Measurements from ENCODE around the gene SRD5A1. TPM values are rescaled to one million over a fixed set of nuclear protein-coding genes. Genes with fewer than 3 reads are reported as not detected.

The SRD5A1 gene
- total and polyA plus RNA-seq, 2 of the 8 experiments (the other 6 are each of a cell fraction or from before 2014, with no cell fraction given), result 34.7 to 42.4 TPM

- Histone ChIP-seq H3K79me2 (ENCODE audit: control insufficient read depth in 1 of 2, insufficient read depth in 2 of 2, low read length in 2 of 2) (peaks cover 10 to 52% of the 10 kb centered on the region in 2 experiments), H3K36me3 (ENCODE audit: control insufficient read depth in 2 of 4, insufficient read depth in 4 of 4, low read length in 3 of 4) (peaks cover 33 to 95% (median 70%) of the 10 kb centered on the region in 4 experiments)
- TF ChIP-seq KDM1A (IDR thresholded peaks at IDR 0.05; ENCODE audit: borderline replicate concordance, low read length) (no peak), SIN3A (conservative IDR thresholded peaks at IDR 0.05 in 1 of 2, IDR thresholded peaks at IDR 0.05 in 1 of 2; ENCODE audit: low read depth in 1 of 2, low read length in 2 of 2) (no peak), SP2 (IDR thresholded peaks at IDR 0.05; ENCODE audit: low read length) (no peak), YY1 (IDR thresholded peaks at IDR 0.05; ENCODE audit: low read depth, low read length) (no peak), GABPA (IDR thresholded peaks at IDR 0.05; ENCODE audit: borderline replicate concordance, insufficient read depth, low read length) (no peak), RNF2 (IDR thresholded peaks at IDR 0.05; ENCODE audit: borderline replicate concordance, low read depth, low read length, missing control alignments, poor library complexity, severe bottlenecking) (no peak), JUN (IDR thresholded peaks at IDR 0.05; ENCODE audit: low read depth, low read length) (no peak), NRF1 (IDR thresholded peaks at IDR 0.05; ENCODE audit: low read depth, low read length) (no peak), EZH2 (IDR thresholded peaks at IDR 0.05; ENCODE audit: low read depth, low read length, severe bottlenecking) (no peak), BACH1 (IDR thresholded peaks at IDR 0.05; ENCODE audit: low read length) (no peak), SIRT6 (IDR thresholded peaks at IDR 0.05; ENCODE audit: low read length) (no peak), TAF1 (IDR thresholded peaks at IDR 0.05; ENCODE audit: low read depth, low read length) (no peak)
Measured at GRCh38 chr5:6615034-6615815, 18.0 kb upstream of the SRD5A1 start.

More at GRCh38 chr5:6615034-6615815, 18.0 kb upstream of the SRD5A1 start:
- Histone ChIP-seq H4K20me1 (replicated peaks in 1 of 2; ENCODE audit: control insufficient read depth in 1 of 2, insufficient read depth in 2 of 2, low read length in 2 of 2) (peaks cover 17 to 37% of the 10 kb centered on the region in 2 experiments), H3K27me3 (replicated peaks in 1 of 4; ENCODE audit: control insufficient read depth in 3 of 4, extremely low read depth in 1 of 4, insufficient read depth in 3 of 4, low read length in 3 of 4) (no peaks in the 10 kb centered on the region), H2BK120ac (replicated peaks; ENCODE audit: low read depth, low read length) (no peak overlapping the region), H3K9ac (replicated peaks in 1 of 4; ENCODE audit: extremely low read depth in 1 of 4, low read depth in 3 of 4, low read length in 3 of 4) (no peak overlapping the region), H4K5ac (ENCODE audit: insufficient read length, low read depth, low read length) (no peak overlapping the region), H3K4me2 (ENCODE audit: insufficient read depth in 1 of 2, low read depth in 2 of 2, low read length in 2 of 2) (no peak overlapping the region), H3K18ac (ENCODE audit: extremely low read depth, low read length) (no peak overlapping the region), H3K79me1 (ENCODE audit: low read depth, low read length) (peaks cover 7% of the 10 kb centered on the region; the same call in 1 of the 2 replicates), H4K91ac (replicated peaks; ENCODE audit: insufficient read length, low read length) (no peak overlapping the region), H3K23ac (ENCODE audit: insufficient read length) (no peak overlapping the region), H3K23me2 (ENCODE audit: low read depth, low read length) (no peaks in the 10 kb centered on the region), H3K4me3 (ENCODE audit: extremely low read depth in 1 of 4, insufficient read depth in 2 of 4, low read depth in 3 of 4, low read length in 4 of 4) (no peak overlapping the region), H3K27ac (ENCODE audit: low read depth, low read length) (no peak overlapping the region), H4K8ac (ENCODE audit: extremely low read depth, insufficient read depth, low read length) (no peak overlapping the region; the same call in 1 of the 2 replicates), H2AK5ac (ENCODE audit: low read depth, low read length) (no peak overlapping the region), H3K4me1 (replicated peaks in 1 of 4; ENCODE audit: control insufficient read depth in 3 of 4, insufficient read depth in 4 of 4, low read length in 3 of 4) (no peaks in the 10 kb centered on the region), H2BK5ac (ENCODE audit: low read depth, low read length) (no peak overlapping the region), H2BK12ac (ENCODE audit: low read depth, low read length) (no peak overlapping the region), H3K4ac (replicated peaks; ENCODE audit: insufficient read length, low read depth, low read length) (no peak overlapping the region), H2AFZ (ENCODE audit: low read length) (no peak overlapping the region), H3K14ac (ENCODE audit: insufficient read length) (no peak overlapping the region), H2BK15ac (ENCODE audit: low read length) (no peak overlapping the region), H3K9me3 (ENCODE audit: insufficient read depth in 2 of 2, low read depth in 1 of 2, low read length in 1 of 2) (no peaks in the 10 kb centered on the region), H3K56ac (replicated peaks; ENCODE audit: insufficient read length, low read depth, low read length) (no peak overlapping the region), H2BK20ac (ENCODE audit: low read length) (no peak overlapping the region)
- ChIA-PET CTCF (ENCODE audit: partially characterized antibody) (interaction anchor here (0.8 to 1.2 kb wide), 2 partner anchors 13 to 18 kb away, joined by 3 to 4 read pairs; partner anchors contain the start of gene SRD5A1), POLR2A (ENCODE audit: partially characterized antibody) (interaction anchor here (0.6 to 1.8 kb wide), 4 partner anchors 10 to 67 kb away, joined by 3 to 6 read pairs (median 5); partner anchors contain the start of genes NSUN2 and SRD5A1)
- WGBS, 2 experiments (ENCODE audit: extremely low coverage in 1 of 2, insufficient coverage in 1 of 2, insufficient read length in 1 of 2, insufficient replicate concordance in 2 of 2, low coverage in 1 of 2, low lambda C conversion rate in 2 of 2, missing lambda C conversion rate in 1 of 2), result 89% methylated on average over 8 of the region's 8 CpGs; no CpG with 5 or more reads in 1 of the 2 experiments
- DNase-seq (ENCODE audit: low read depth in 1 of 2, low spot score in 2 of 2), result no peak
- no peak for FAIRE-seq

Measured in H1 (cell line).